Muscle of arm (tissue), 12 donors: ENCODE data around the gene PHC2. TPM values are rescaled to one million over a fixed set of nuclear protein-coding genes. Genes with fewer than 3 reads are reported as not detected.

ENCODE experiments used
- DNase-seq: peaks from one replicate; pipeline ENCODE4 v3.0.0-alpha.2; 2013
- polyA plus RNA-seq, 12 donors: library from polyadenylated mRNA; unstranded; fragments of 120-200 nt; gene quantifications; one replicate each; pipeline ENCODE4 v1.2.1, GENCODE V29; 2013; ENCODE audit not compliant: insufficient read length in 12 of 12

PHC2 gene
- polyA plus RNA-seq, 12 donors, result 53.4 to 74.1 (median 68.7) TPM; not detected in 1

DNA sequence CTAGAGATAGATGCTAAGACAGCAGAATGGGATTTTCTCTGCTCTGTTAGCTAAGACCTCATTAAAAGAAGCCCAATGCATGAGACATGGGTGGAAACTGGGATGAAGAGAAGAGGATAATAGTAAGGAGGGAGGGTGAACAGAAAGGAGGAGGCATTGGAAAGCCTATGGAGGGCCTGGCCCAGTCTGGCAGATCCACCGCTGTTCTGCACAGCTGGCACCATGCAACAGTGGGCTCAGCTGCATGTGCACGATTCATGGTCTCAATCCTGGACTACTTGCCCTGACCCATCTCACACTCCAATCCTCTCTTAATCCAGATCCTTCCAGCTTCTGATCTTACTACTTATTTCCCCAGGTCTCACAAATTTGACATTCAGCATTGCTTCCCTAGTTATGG lies 2.2 kb downstream of the PHC2 start:
- no peak for DNase-seq

GRCh38 chr1:33426916-33427315 lies 4.0 kb downstream of the PHC2 start:
- DNase-seq, result no peak

- DNase-seq, result no peak
These were observed 5.0 kb downstream of the PHC2 start for GRCh38 chr1:33425900-33426299.

DNA sequence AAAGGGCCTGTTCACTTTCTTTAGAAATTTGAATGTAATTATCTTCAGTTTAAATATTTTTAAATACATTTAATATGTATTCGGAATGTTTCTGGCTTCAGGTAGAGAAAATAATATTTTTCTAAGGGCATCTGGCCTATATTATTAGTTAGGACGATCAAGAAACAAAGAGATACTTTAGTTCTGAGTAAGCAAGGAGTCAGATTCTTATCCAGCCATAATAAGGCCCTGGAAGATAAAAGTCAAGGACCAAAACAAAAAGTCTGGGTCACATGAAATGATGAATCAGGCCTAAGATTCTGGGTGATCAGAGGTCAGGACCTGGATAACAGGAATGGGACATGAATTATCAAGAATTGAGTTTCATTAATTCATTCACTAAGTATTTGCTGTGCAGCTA lies 6.3 kb downstream of the PHC2 start:
- no peak for DNase-seq

GRCh38 chr1:33424205-33424604 lies 6.7 kb downstream of the PHC2 start:
- no peak for DNase-seq

DNA sequence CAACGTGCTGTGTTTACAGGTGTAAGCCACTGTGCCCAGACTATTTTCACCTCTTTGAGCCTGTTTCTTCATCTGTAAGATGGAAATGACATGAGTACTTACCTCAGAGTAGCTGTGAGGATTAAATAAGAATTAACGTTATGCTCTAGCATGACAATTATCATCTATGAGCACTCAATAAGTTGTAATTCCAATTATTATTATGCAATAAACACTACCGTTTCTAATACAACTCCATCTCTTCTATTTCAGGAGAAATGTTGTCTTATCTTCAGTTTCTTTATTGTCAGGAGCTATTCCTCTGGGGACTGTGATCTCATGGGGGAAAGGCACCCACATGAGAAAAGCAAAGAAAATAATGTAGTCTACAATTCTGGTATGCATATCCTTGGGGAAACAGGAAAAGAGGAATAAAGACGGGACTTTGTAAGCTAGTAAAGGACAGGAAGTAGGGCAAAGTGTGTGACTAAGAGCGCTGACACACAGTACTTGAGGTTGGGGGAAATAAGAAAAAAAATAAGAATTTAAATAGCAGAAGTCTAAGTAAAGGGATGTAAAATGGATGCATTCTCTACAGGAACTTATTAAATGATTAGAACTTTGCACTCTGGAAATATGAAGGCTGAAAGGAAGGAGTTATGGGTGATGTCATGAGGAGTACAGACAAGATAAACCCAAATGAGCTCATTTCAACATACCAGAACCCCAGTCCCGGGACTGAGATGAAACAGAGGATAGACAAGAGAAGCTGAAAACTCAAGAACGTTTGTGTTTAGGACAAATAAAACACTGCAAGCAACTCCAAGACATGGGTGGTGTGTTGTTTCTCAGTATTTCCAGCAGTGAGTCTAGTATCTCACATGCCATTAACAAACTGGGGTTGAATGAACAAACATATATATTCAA lies 9.8 kb downstream of the PHC2 start:
- DNase-seq, result no peak

GRCh38 chr1:33418811-33419210 lies 12.1 kb downstream of the PHC2 start:
- no peak for DNase-seq

DNA sequence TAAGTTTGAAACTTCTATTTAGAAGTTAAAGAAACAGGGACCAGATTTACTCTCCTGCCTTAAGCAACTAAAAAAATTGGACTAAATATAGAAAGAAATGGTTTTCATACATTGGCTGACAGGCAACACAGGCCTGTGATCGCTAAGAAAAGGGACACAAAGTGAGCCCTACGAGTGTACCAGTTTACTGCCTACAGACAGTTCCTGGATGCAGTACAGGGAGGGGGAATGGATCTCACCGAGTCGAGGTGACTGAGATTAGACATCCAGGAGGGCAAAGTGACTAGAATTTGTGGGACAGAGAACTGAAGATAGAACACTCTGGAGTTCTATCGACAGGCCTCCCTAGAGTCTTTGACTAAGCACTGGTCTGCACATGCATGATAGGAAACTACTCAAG lies 16.0 kb downstream of the PHC2 start:
- DNase-seq, result no peak

- peak; percentile 61 for DNase-seq
These were observed 20.7 kb downstream of the PHC2 start for GRCh38 chr1:33410091-33410701.

DNA sequence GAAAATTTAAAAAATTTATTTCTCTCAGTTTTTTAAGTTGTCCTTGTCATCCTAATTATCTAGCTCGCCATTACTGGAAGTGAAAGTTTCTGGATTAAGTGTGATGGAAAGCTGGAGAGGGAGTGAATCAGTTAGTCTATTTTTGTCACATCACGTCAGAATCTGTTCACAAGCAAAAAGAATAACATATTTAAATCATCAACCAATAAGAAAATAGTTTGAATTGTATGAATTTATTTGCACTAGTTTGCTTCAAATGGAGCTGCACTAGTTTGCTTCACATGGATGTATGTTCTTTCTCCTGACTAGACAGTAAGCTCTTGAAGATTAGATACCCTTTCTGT lies 22.8 kb downstream of the PHC2 start:
- no peak for DNase-seq

- DNase-seq, result no peak
These were observed 23.4 kb downstream of the PHC2 start for GRCh38 chr1:33407352-33408092.

- DNase-seq, result no peak
These were observed 28.7 kb downstream of the PHC2 start for GRCh38 chr1:33402206-33402605.

- DNase-seq, result no peak
These were observed 29.4 kb downstream of the PHC2 start for GRCh38 chr1:33401471-33401870.

DNA sequence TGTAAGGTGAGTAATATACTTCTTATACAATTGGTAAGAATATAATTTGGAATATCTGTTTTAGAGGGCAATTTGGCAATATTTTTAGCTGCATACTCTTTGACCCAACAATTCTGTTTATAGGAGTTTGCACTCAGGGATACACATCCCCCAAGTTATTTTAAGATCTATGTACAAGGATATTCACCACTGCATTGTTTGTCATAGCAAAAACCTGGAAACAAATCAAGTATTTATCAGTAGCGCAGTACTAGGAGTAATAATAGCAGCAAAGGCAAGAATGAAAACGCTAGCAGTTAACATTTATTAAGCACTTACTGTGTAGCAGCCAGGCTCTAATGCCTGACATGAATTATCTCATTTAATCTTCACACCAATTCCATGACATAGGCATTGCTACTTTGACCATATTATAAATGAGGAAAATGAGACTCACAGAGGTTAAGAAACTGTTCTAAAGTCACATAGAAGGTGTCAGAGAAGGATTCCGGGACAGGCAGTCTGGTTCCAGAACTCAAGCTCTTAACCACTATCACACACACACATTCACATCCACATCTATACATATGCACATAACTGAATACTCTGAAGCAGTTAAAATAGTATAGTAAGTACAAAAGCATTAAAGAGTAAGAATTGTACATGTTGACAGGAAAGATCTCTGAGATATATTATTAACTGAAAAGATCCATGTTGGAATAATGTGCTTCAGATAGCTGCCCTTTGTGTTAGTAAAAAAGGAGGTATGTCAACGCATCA lies 30.6 kb downstream of the PHC2 start:
- no peak for DNase-seq

GRCh38 chr1:33399375-33399774 lies 31.5 kb downstream of the PHC2 start:
- DNase-seq, result no peak

DNA sequence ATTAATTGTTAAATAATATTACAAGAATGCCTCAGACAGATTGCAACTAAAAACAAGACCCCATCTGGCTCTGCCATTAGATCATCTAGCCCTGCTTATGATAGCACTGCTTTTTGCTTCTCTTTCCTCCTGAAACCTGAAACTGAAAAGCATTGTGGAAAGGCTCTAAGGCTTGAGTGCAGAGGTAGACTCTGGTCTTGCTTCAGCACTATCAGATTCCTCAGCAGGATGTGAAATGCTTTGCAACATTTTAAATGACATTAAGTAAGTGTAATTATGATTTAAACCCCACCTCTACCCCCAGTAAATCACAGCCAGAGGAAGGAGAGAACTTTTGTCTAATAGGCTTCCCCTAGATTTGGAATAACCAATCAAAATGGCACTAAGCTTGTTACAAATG lies 32.9 kb downstream of the PHC2 start:
- DNase-seq, result no peak

- DNase-seq, result no peak
These were observed 33.8 kb downstream of the PHC2 start for GRCh38 chr1:33397125-33397506.

DNA sequence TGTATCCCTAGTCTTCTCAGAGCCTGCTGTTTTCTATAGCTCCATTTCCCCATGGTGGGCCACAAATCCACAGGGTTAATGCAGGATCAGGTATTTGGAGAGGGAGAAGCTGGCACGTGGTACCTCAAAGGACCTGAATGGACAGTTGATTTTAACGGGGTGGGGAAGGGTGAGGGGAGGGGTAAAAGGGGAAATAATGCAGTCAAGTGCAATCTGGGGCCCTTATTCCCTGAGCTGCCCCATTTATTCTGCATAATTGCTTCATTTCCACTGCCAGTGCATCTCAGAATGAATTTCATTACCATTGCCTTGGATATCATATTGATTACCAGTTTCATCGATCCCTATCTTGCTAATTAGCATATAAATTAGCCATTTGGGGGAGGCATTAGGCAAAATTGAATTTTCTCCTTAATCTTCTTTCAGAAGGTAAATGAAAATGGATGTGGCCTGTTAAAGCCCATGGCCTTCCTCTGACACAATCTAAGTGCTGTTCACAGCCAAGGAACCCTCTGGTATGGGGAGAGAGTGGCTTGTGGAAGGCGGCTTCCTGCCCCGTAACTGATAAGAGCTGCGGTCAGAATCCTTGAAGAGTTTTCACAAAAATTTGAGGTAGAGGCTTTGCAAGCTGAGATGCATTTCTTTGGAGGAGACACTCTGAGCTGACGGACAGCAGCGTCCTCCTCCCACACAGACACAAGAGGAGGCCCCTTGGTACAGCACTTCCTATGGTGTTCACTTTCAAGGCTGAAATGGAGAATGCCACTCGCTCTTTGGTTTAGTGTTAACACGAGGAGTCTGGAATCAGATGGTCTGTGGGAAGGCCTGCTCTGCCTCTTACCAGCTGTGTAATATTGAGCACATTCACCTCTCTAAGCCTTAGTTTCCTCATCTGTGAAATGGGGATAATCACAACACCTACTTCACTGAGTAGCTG lies 34.4 kb downstream of the PHC2 start:
- no peak for DNase-seq

GRCh38 chr1:33394770-33395169 lies 36.1 kb downstream of the PHC2 start:
- DNase-seq, result no peak

DNA sequence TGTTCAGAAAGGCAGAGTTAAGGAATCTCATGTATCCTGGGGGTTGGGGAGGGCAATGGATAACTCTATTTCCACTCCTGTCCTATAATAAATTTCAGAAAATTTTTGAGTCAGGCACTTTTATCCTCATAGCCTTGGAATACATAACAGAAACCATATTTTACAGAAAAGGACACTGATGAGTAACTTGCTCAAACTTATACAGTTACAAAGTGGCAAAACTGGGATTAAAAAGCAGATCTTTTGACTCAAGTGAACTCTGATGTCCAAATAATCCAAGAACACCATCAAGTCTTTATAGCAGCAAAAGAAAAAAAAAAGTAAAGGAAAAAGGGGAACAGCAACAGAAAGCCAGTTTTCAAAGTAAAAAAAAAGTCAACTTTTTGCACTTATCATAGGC lies 36.9 kb downstream of the PHC2 start:
- no peak for DNase-seq

- no peak for DNase-seq
These were observed 37.4 kb downstream of the PHC2 start for GRCh38 chr1:33393524-33393923.
